Endothelial cell of umbilical vein (primary cell): ENCODE results near the gene MRPL24. TPM values are rescaled to one million over a fixed set of nuclear protein-coding genes. Genes with fewer than 3 reads are reported as not detected.

ENCODE experiments used
- BruUV-seq: library from RNA; stranded (reverse); fragments of 400-500 nt; replicated peaks from 2 replicates; lab custom pipeline; 2021; lab: Mats Ljungman, UMichigan
- CTCF ChIA-PET: fragments of 300-600, 350-600 bp; sonication (Branson Sonifier 250); formaldehyde crosslinking; loops from one replicate; lab custom pipeline; 2021; ENCODE audit warnings: antibody characterized with exemption, inconsistent platforms; lab: Charles Lee
- POLR2A ChIA-PET: fragments of 300-600, 350-600 bp; sonication (Branson Sonifier 250); formaldehyde crosslinking; loops from one replicate; lab custom pipeline; 2021; ENCODE audit warnings: antibody characterized with exemption, inconsistent platforms; lab: Charles Lee
- DNase-seq: peaks from one replicate; pipeline ENCODE4 v3.0.0-alpha.2; 2011; ENCODE audit warnings: low read depth, low spot score
- FAIRE-seq: peaks from 2 replicates; lab custom pipeline; 2011; peaks lifted over from hg19 to GRCh38; lab: Jason Lieb, UNC
- H2AFZ ChIP-seq: 2 replicates; pipeline ENCODE4 v1.6.0; 2012; ENCODE audit warnings: low read depth, low read length, control low read depth, inconsistent platforms
- H3K27ac ChIP-seq: 2 replicates; pipeline ENCODE4 v1.5.1; 2011; ENCODE audit warnings: low read depth, mild to moderate bottlenecking, control low read depth, low read length, moderate library complexity; ENCODE audit not compliant: insufficient read depth
- H3K27me3 ChIP-seq, 2 experiments: 2 replicates each; pipeline versions ENCODE4 v1.6.0 to v1.6.1; 2011; ENCODE audit warnings: low read length in 2 of 2, mixed read lengths in 1 of 2; ENCODE audit not compliant: control insufficient read depth in 2 of 2, insufficient read depth in 2 of 2
- H3K36me3 ChIP-seq, 2 experiments: 2 replicates in 1 of 2; 3 replicates in 1 of 2; pipeline ENCODE4 v1.5.1; 2011; ENCODE audit warnings: low read length in 2 of 2, mild to moderate bottlenecking in 1 of 2, moderate library complexity in 1 of 2; ENCODE audit not compliant: control insufficient read depth in 2 of 2, insufficient read depth in 2 of 2; ENCODE audit errors: extremely low read depth in 1 of 2
- H3K4me1 ChIP-seq: 3 replicates; pipeline ENCODE4 v1.5.1; 2011; ENCODE audit warnings: mild to moderate bottlenecking, low read length; ENCODE audit not compliant: control insufficient read depth, insufficient read depth; ENCODE audit errors: extremely low read depth
- H3K4me2 ChIP-seq: 2 replicates; pipeline ENCODE4 v1.6.1; 2011; ENCODE audit warnings: low read length, control low read depth, mixed read lengths; ENCODE audit not compliant: insufficient read depth
- H3K4me3 ChIP-seq, 3 experiments: fragments of 200-600 bp in 1 of 3; sonication (generic), shearing (Covaris generic) in 1 of 3; replicated peaks in 1 of 3; 2 replicates each; pipeline ENCODE4 v1.5.1; 2011 to 2016; ENCODE audit warnings: control low read depth in 3 of 3, low read length in 3 of 3, mild to moderate bottlenecking in 2 of 3, inconsistent platforms in 1 of 3, low read depth in 1 of 3, moderate library complexity in 1 of 3; ENCODE audit not compliant: insufficient read depth in 1 of 3
- H3K79me2 ChIP-seq: 2 replicates; pipeline ENCODE4 v1.6.0; 2012; ENCODE audit warnings: low read length, inconsistent platforms; ENCODE audit not compliant: control insufficient read depth, insufficient read depth
- H3K9ac ChIP-seq: replicated peaks from 2 replicates; pipeline ENCODE3; 2011; ENCODE audit warnings: low read length, control low read depth; ENCODE audit not compliant: insufficient read depth; ENCODE audit errors: extremely low read depth
- H3K9me1 ChIP-seq: replicated peaks from 3 replicates; pipeline ENCODE4 v1.6.0; 2011; ENCODE audit warnings: mild to moderate bottlenecking, low read length; ENCODE audit not compliant: control insufficient read depth, insufficient read depth; ENCODE audit errors: extremely low read depth
- H3K9me3 ChIP-seq: replicated peaks from 2 replicates; pipeline ENCODE4 v1.5.1; 2012; ENCODE audit warnings: low read length, inconsistent platforms; ENCODE audit not compliant: control insufficient read depth, insufficient read depth
- H4K20me1 ChIP-seq: replicated peaks from 2 replicates; pipeline ENCODE3; 2011; ENCODE audit warnings: mild to moderate bottlenecking, low read length; ENCODE audit not compliant: control insufficient read depth, insufficient read depth; ENCODE audit errors: extremely low read depth
- CTCF ChIP-seq, 2 donors: IDR thresholded peaks; 1 replicate in 1 of 2; 2 replicates in 1 of 2; pipeline ENCODE4 v1.5.1; 2011; ENCODE audit warnings: low read length in 2 of 2, mild to moderate bottlenecking in 2 of 2, moderate library complexity in 2 of 2, control low read depth in 1 of 2, inconsistent platforms in 1 of 2, low read depth in 1 of 2; ENCODE audit not compliant: insufficient read depth in 1 of 2; ENCODE audit errors: extremely low read depth in 1 of 2
- EZH2 ChIP-seq: IDR thresholded peaks from 2 replicates; pipeline ENCODE4 v1.6.1; 2012; ENCODE audit warnings: borderline replicate concordance, low read depth, mild to moderate bottlenecking, moderate library complexity, low read length, inconsistent platforms; ENCODE audit not compliant: severe bottlenecking
- FOS ChIP-seq: IDR thresholded peaks from 2 replicates; pipeline ENCODE4 v1.6.1; 2011; ENCODE audit warnings: mild to moderate bottlenecking, low read length, moderate library complexity, borderline replicate concordance; ENCODE audit not compliant: insufficient read depth
- GATA2 ChIP-seq: IDR thresholded peaks from 2 replicates; pipeline ENCODE4 v1.7.0; 2011; ENCODE audit warnings: low read depth, mild to moderate bottlenecking, moderate library complexity, mixed read lengths, low read length; ENCODE audit not compliant: insufficient read length, insufficient read depth
- JUN ChIP-seq: IDR thresholded peaks from 2 replicates; pipeline ENCODE4 v1.6.1; 2011; ENCODE audit warnings: borderline replicate concordance, low read depth; ENCODE audit not compliant: insufficient read length, insufficient read depth
- MAX ChIP-seq: IDR thresholded peaks from 2 replicates; pipeline ENCODE4 v1.6.1; 2011; ENCODE audit not compliant: insufficient read depth, insufficient read length
- MYC ChIP-seq: IDR thresholded peaks from one replicate; pipeline ENCODE4 v1.6.1; 2011; ENCODE audit warnings: mild to moderate bottlenecking, low read depth, low read length
- POLR2A ChIP-seq: IDR thresholded peaks from 2 replicates; pipeline ENCODE4 v1.6.1; 2012; ENCODE audit warnings: low read depth, mild to moderate bottlenecking, control low read depth, low read length
- POLR2AphosphoS5 ChIP-seq: IDR thresholded peaks from 2 replicates; pipeline ENCODE4 v1.6.1; 2012; ENCODE audit warnings: low read depth, mild to moderate bottlenecking, control low read depth, low read length, moderate library complexity; ENCODE audit not compliant: insufficient read depth
- dilution Hi-C: fragments of 300-500 bp; cut with MboI; formaldehyde crosslinking; loops from one replicate; pipeline ENCODE4 v1.15.0; 2019; ENCODE audit warnings: low sequenced_read_pairs; ENCODE audit not compliant: extremely low pct_ligation_motif_present
- intact Hi-C: fragments of 100-400 bp; cut with micrococcal nuclease; formaldehyde crosslinking; loops from one replicate; pipeline ENCODE4 v1.10.0; 2022
- polyA plus RNA-seq, 4 experiments: library from polyadenylated mRNA; depleted of rRNA in 3 of 4; stranded (reverse) in 3 of 4; unstranded in 1 of 4; fragments of >200 nt; gene quantifications; 2 replicates each; pipeline versions ENCODE4 v1.2.1 to v1.2.3, GENCODE V29; 2011 to 2012; ENCODE audit warnings: missing spikeins in 1 of 4
- total RNA-seq: library from RNA; stranded (reverse); gene quantifications from 2 replicates; pipeline ENCODE4 v1.2.3, GENCODE V29; 2021

Gene MRPL24
- total and polyA plus RNA-seq, 2 donors (not counting 3 experiments of a cell fraction or from before 2014, with no cell fraction given), result 47.9 to 77.7 TPM

GRCh38 chr1:156690675-156691036, 50.2 kb downstream of the MRPL24 start:
- H3K27ac ChIP-seq, result no peak overlapping the region
- POLR2A ChIA-PET, result interaction anchor here (1.1 kb wide), 1 partner anchor 35 kb away, joined by 6 read pairs; no protein-coding TSS in a partner anchor
- intact Hi-C loops, result no loop called here

More at GRCh38 chr1:156690675-156691036, 50.2 kb downstream of the MRPL24 start:
- Histone ChIP-seq H3K9me1 (no peaks in the 10 kb centered on the region), H3K9me3 (no peaks in the 10 kb centered on the region), H3K4me1 (no peaks in the 10 kb centered on the region), H3K4me3 (no peak overlapping the region), H3K27me3 (peaks cover 12 to 20% of the 10 kb centered on the region in 2 experiments), H3K9ac (no peak overlapping the region), H2AFZ (no peak overlapping the region), H3K36me3 (no peaks in the 10 kb centered on the region), H3K4me2 (no peak overlapping the region), H4K20me1 (no peaks in the 10 kb centered on the region), H3K79me2 (no peaks in the 10 kb centered on the region)
- dilution Hi-C loops, result no loop called here
- BruUV-seq, result no TSS peak
- no peak for FAIRE-seq
- CTCF ChIA-PET, result interaction anchor here (0.8 to 16.7 kb wide), 24 partner anchors 13 to 238 kb away, joined by 3 to 546 read pairs (median 15); partner anchors contain the start of genes CRABP2, HAPLN2, INSRR and ISG20L2
- no peak for DNase-seq
- TF ChIP-seq CTCF (IDR thresholded peaks at IDR 0.05; ENCODE audit: extremely low read depth in 1 of 2, insufficient read depth in 1 of 2, low read depth in 1 of 2, low read length in 2 of 2) (no peak), MAX (no peak), MYC (no peak), FOS (no peak), EZH2 (no peak), POLR2A (no peak), GATA2 (no peak), JUN (no peak), POLR2AphosphoS5 (no peak)
